H1 (cell line): ENCODE data around the gene LRRC27. TPM values are rescaled to one million over a fixed set of nuclear protein-coding genes. Genes with fewer than 3 reads are reported as not detected.

ENCODE experiments used
- CTCF ChIA-PET: fragments of 300-600 bp; sonication (Branson Sonifier 250); formaldehyde crosslinking; loops from one replicate; lab custom pipeline; 2021; ENCODE audit not compliant: partially characterized antibody; lab: Charles Lee
- POLR2A ChIA-PET: fragments of 300-600 bp; sonication (Branson Sonifier 250); formaldehyde crosslinking; loops from one replicate; lab custom pipeline; 2021; ENCODE audit warnings: inconsistent platforms; ENCODE audit not compliant: partially characterized antibody; lab: Charles Lee
- DNase-seq, 2 experiments: peaks; one replicate each; pipeline versions ENCODE4 v3.0.0 to v3.0.0-alpha.2; 2010 to 2022; ENCODE audit warnings: low spot score in 2 of 2, low read depth in 1 of 2, mixed read lengths in 1 of 2
- FAIRE-seq: peaks from 2 replicates; lab custom pipeline; 2011; peaks lifted over from hg19 to GRCh38; lab: Jason Lieb, UNC
- H2AFZ ChIP-seq: 2 replicates; pipeline ENCODE4 v1.8.1; 2012; ENCODE audit warnings: low read length, inconsistent platforms
- H2AK5ac ChIP-seq: 2 replicates; pipeline ENCODE4 v1.6.1; 2013; ENCODE audit warnings: low read depth, low read length
- H2BK120ac ChIP-seq: replicated peaks from 2 replicates; pipeline ENCODE3; 2013; ENCODE audit warnings: low read depth, low read length, inconsistent platforms
- H2BK12ac ChIP-seq: 2 replicates; pipeline ENCODE4 v1.6.1; 2013; ENCODE audit warnings: low read depth, low read length
- H2BK15ac ChIP-seq: 2 replicates; pipeline ENCODE4 v1.6.1; 2013; ENCODE audit warnings: low read length
- H2BK20ac ChIP-seq: 2 replicates; pipeline ENCODE4 v1.6.1; 2013; ENCODE audit warnings: low read length
- H2BK5ac ChIP-seq: 2 replicates; pipeline ENCODE4 v1.6.1; 2013; ENCODE audit warnings: low read depth, low read length
- H3K14ac ChIP-seq: 2 replicates; pipeline ENCODE4 v1.6.1; 2013; ENCODE audit warnings: inconsistent platforms; ENCODE audit not compliant: insufficient read length
- H3K18ac ChIP-seq: 2 replicates; pipeline ENCODE4 v1.6.1; 2013; ENCODE audit warnings: low read length; ENCODE audit errors: extremely low read depth
- H3K23ac ChIP-seq: 2 replicates; pipeline ENCODE4 v1.6.1; 2013; ENCODE audit warnings: inconsistent platforms; ENCODE audit not compliant: insufficient read length
- H3K23me2 ChIP-seq: 2 replicates; pipeline ENCODE4 v1.6.1; 2013; ENCODE audit warnings: low read depth, low read length
- H3K27ac ChIP-seq: 2 replicates; pipeline ENCODE4 v1.6.1; 2011; ENCODE audit warnings: low read depth, low read length, inconsistent platforms
- H3K27me3 ChIP-seq, 4 experiments: replicated peaks in 1 of 4; 1 replicate in 1 of 4; 2 replicates in 3 of 4; pipeline versions ENCODE4 v1.6.1 to v1.8.1; 2011 to 2013; ENCODE audit warnings: low read length in 3 of 4, mild to moderate bottlenecking in 3 of 4, inconsistent platforms in 2 of 4, mixed read lengths in 2 of 4, moderate library complexity in 1 of 4; ENCODE audit not compliant: control insufficient read depth in 3 of 4, insufficient read depth in 3 of 4; ENCODE audit errors: extremely low read depth in 1 of 4
- H3K36me3 ChIP-seq, 4 experiments: 2 replicates each; pipeline versions ENCODE4 v1.6.1 to v1.8.1; 2011 to 2013; ENCODE audit warnings: mild to moderate bottlenecking in 4 of 4, low read length in 3 of 4, moderate library complexity in 2 of 4, control low read depth in 1 of 4, inconsistent platforms in 1 of 4; ENCODE audit not compliant: insufficient read depth in 4 of 4, control insufficient read depth in 2 of 4
- H3K4ac ChIP-seq: replicated peaks from 2 replicates; pipeline ENCODE3; 2013; ENCODE audit warnings: low read length, low read depth, mixed read lengths, inconsistent platforms; ENCODE audit not compliant: insufficient read length
- H3K4me1 ChIP-seq, 4 experiments: replicated peaks in 1 of 4; 1 replicate in 1 of 4; 2 replicates in 3 of 4; pipeline versions ENCODE4 v1.6.1 to v1.8.1; 2011 to 2013; ENCODE audit warnings: low read length in 3 of 4, inconsistent platforms in 2 of 4, mixed read lengths in 1 of 4; ENCODE audit not compliant: insufficient read depth in 4 of 4, control insufficient read depth in 3 of 4
- H3K4me2 ChIP-seq, 2 experiments: 2 replicates each; pipeline versions ENCODE4 v1.6.1 to v1.8.1; 2011 to 2013; ENCODE audit warnings: low read depth in 2 of 2, low read length in 2 of 2, control low read depth in 1 of 2, inconsistent platforms in 1 of 2, mild to moderate bottlenecking in 1 of 2; ENCODE audit not compliant: insufficient read depth in 1 of 2
- H3K4me3 ChIP-seq, 4 experiments: fragments of 200-600, 300-600 bp in 1 of 4; sonication (generic), shearing (Covaris generic), sonication (Bioruptor Twin) in 1 of 4; 2 replicates each; pipeline versions ENCODE4 v1.5.1 to v1.8.1; 2011 to 2016; ENCODE audit warnings: low read length in 4 of 4, low read depth in 3 of 4, control low read depth in 2 of 4, inconsistent platforms in 2 of 4, mild to moderate bottlenecking in 2 of 4, mixed read lengths in 1 of 4, moderate library complexity in 1 of 4; ENCODE audit not compliant: insufficient read depth in 2 of 4; ENCODE audit errors: extremely low read depth in 1 of 4
- H3K56ac ChIP-seq: replicated peaks from 2 replicates; pipeline ENCODE3; 2013; ENCODE audit warnings: low read depth, mild to moderate bottlenecking, mixed read lengths, low read length, inconsistent platforms; ENCODE audit not compliant: insufficient read length
- H3K79me1 ChIP-seq: 2 replicates; pipeline ENCODE4 v1.6.1; 2013; ENCODE audit warnings: low read depth, low read length, control low read depth
- H3K79me2 ChIP-seq, 2 experiments: 2 replicates each; pipeline versions ENCODE4 v1.6.1 to v1.8.1; 2012 to 2013; ENCODE audit warnings: low read length in 2 of 2, mild to moderate bottlenecking in 2 of 2, inconsistent platforms in 1 of 2; ENCODE audit not compliant: insufficient read depth in 2 of 2, control insufficient read depth in 1 of 2
- H3K9ac ChIP-seq, 4 experiments: replicated peaks in 1 of 4; 1 replicate in 1 of 4; 2 replicates in 3 of 4; pipeline versions ENCODE4 v1.6.1 to v1.8.1; 2011 to 2013; ENCODE audit warnings: low read depth in 3 of 4, low read length in 3 of 4, control low read depth in 2 of 4, mild to moderate bottlenecking in 2 of 4, moderate library complexity in 2 of 4, inconsistent platforms in 1 of 4; ENCODE audit errors: extremely low read depth in 1 of 4
- H3K9me3 ChIP-seq, 2 experiments: 2 replicates each; pipeline versions ENCODE4 v1.6.1 to v1.8.1; 2012 to 2013; ENCODE audit warnings: mild to moderate bottlenecking in 2 of 2, moderate library complexity in 2 of 2, control low read depth in 1 of 2, inconsistent platforms in 1 of 2, low read depth in 1 of 2, low read length in 1 of 2, mixed read lengths in 1 of 2; ENCODE audit not compliant: insufficient read depth in 2 of 2
- H4K20me1 ChIP-seq, 2 experiments: replicated peaks in 1 of 2; 2 replicates each; pipeline versions ENCODE3 to v1.8.1; 2011 to 2013; ENCODE audit warnings: inconsistent platforms in 2 of 2, low read length in 2 of 2, mild to moderate bottlenecking in 1 of 2; ENCODE audit not compliant: insufficient read depth in 2 of 2, control insufficient read depth in 1 of 2
- H4K5ac ChIP-seq: 2 replicates; pipeline ENCODE4 v1.6.1; 2013; ENCODE audit warnings: low read length, low read depth, mixed read lengths, inconsistent platforms; ENCODE audit not compliant: insufficient read length
- H4K8ac ChIP-seq: 2 replicates; pipeline ENCODE4 v1.8.0; 2013; ENCODE audit warnings: mild to moderate bottlenecking, moderate library complexity, low read length, inconsistent platforms; ENCODE audit not compliant: insufficient read depth; ENCODE audit errors: extremely low read depth
- H4K91ac ChIP-seq: replicated peaks from 2 replicates; pipeline ENCODE3; 2013; ENCODE audit warnings: low read length, mixed read lengths, inconsistent platforms; ENCODE audit not compliant: insufficient read length
- BACH1 ChIP-seq: IDR thresholded peaks from 2 replicates; pipeline ENCODE4 v1.6.1; 2012; ENCODE audit warnings: low read length, improper control_type of control experiment
- CBX8 ChIP-seq: fragments of 300-800, 300-1000 bp; sonication (generic); IDR thresholded peaks from 2 replicates; pipeline ENCODE4 v1.7.1; 2016; ENCODE audit warnings: low read depth, low read length, borderline replicate concordance
- CEBPB ChIP-seq: IDR thresholded peaks from 2 replicates; pipeline ENCODE4 v1.6.1; 2012; ENCODE audit warnings: low read depth, low read length
- CREB1 ChIP-seq: IDR thresholded peaks from 2 replicates; pipeline ENCODE4 v1.6.1; 2012; ENCODE audit warnings: inconsistent platforms
- NRF1 ChIP-seq: IDR thresholded peaks from 2 replicates; pipeline ENCODE4 v1.6.1; 2011; ENCODE audit warnings: mild to moderate bottlenecking, low read depth, low read length, improper control_type of control experiment
- RXRA ChIP-seq: IDR thresholded peaks from 2 replicates; pipeline ENCODE4 v1.6.1; 2011; ENCODE audit warnings: low read depth, mild to moderate bottlenecking, low read length, moderate library complexity; ENCODE audit not compliant: insufficient read depth
- SP2 ChIP-seq: IDR thresholded peaks from 2 replicates; pipeline ENCODE4 v1.6.1; 2012; ENCODE audit warnings: mild to moderate bottlenecking, low read length, inconsistent platforms
- ZNF274 ChIP-seq: IDR thresholded peaks from 2 replicates; pipeline ENCODE4 v1.7.0; 2012; ENCODE audit warnings: low read length, borderline replicate concordance; ENCODE audit errors: extremely low read depth
- WGBS, 2 experiments: shearing (Covaris generic) in 1 of 2; methylation state at CpG; one replicate each; pipeline versions ENCODE4 v1.1.6 to v1.1.7; 2013 to 2015; ENCODE audit warnings: low lambda C conversion rate in 2 of 2, mixed read lengths in 2 of 2, inconsistent platforms in 1 of 2, low coverage in 1 of 2, missing lambda C conversion rate in 1 of 2; ENCODE audit not compliant: insufficient replicate concordance in 2 of 2, insufficient coverage in 1 of 2, insufficient read length in 1 of 2; ENCODE audit errors: extremely low coverage in 1 of 2, missing lambda C conversion rate in 1 of 2; 5-methylcytosine and 5-hydroxymethylcytosine counted together
- polyA plus RNA-seq, 7 experiments: library from polyadenylated mRNA; depleted of rRNA in 3 of 7; stranded (reverse) in 5 of 7; unstranded in 2 of 7; fragments of >200 nt in 5 of 7; fragments of 200-250 nt in 2 of 7; gene quantifications; 1 replicate in 5 of 7; 2 replicates in 1 of 7; 4 replicates in 1 of 7; pipeline versions ENCODE4 v1.2.1 to v1.2.3, GENCODE V29; 2011 to 2013; ENCODE audit warnings: missing spikeins in 2 of 7, mixed read lengths in 2 of 7
- total RNA-seq: library from RNA; stranded (reverse); fragmentation: NEBNext Ultra II Directional; extraction: Animal tissue kit (Norgen Biotek cat#: 25700); gene quantifications from 2 replicates; pipeline ENCODE4 v1.2.1, GENCODE V29; 2021
- TF ChIP-seq, protein P1 (sequence below): IDR thresholded peaks from 2 replicates; pipeline ENCODE4 v1.6.1; 2012; ENCODE audit warnings: inconsistent platforms
- TF ChIP-seq, protein P2 (sequence below), 3 experiments: IDR thresholded peaks; 1 replicate in 2 of 3; 2 replicates in 1 of 3; pipeline versions ENCODE4 v1.5.1 to v1.6.1; 2011; ENCODE audit warnings: low read length in 3 of 3, mild to moderate bottlenecking in 3 of 3, inconsistent platforms in 2 of 3, low read depth in 1 of 3, moderate library complexity in 1 of 3; ENCODE audit not compliant: insufficient read depth in 1 of 3; ENCODE audit errors: control extremely low read depth in 1 of 3

Gene LRRC27
- total and polyA plus RNA-seq, 2 of the 8 experiments (the other 6 are each of a cell fraction or from before 2014, with no cell fraction given) = 1.2 to 3.8 TPM

DNA sequence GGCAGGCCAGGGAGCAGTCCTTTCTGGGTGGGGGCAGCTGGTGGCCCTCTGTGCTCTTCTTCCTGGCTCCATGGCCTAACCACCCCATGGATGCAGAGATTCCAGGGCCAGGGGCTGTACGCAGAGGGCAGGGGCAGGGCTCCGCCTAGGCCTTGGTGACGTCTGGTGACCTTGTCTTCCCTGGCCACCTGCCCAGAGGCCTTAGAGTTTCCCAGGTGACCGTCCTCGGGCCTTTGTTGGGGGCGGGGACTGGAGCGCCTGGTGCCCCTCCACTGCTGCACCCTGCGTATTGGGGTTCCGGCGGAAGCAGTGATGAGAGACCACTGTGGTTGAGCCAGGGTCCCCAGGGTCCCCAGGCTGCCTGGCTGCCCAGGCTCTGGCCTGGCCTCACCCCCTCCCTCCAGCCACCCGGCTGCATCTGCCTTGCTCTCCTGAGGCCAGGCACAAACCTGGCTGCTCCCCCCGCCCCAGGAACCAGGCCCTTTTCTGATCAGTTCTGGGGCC lies 75.3 kb downstream of the LRRC27 start:
- H3K79me1 ChIP-seq = peaks cover 2% of the 10 kb centered on the region; the same call in 1 of the 2 replicates
- FAIRE-seq (no peak), DNase-seq (no peak)
- ChIA-PET POLR2A (interaction anchor here (1.3 to 5.6 kb wide), 4 partner anchors 10 to 38 kb away, joined by 3 to 71 read pairs (median 14); partner anchors contain the start of gene PWWP2B), CTCF (interaction anchor here (1.4 to 3.1 kb wide), 4 partner anchors 14 to 30 kb away, joined by 3 to 19 read pairs (median 4); no protein-coding TSS in a partner anchor)
- no peaks in the 10 kb centered on the region for H3K9me3 ChIP-seq
- H2BK12ac ChIP-seq = peak overlapping the region; percentile 98; the same call in 1 of the 2 replicates
- H2AFZ ChIP-seq = no peak overlapping the region
- peak overlapping the region in 1 of 4 experiments; percentile 45; a peak in 1 of 8 replicates for H3K4me3 ChIP-seq
- H2BK5ac ChIP-seq = peak overlapping the region; percentile 97
- H3K36me3 ChIP-seq = peaks cover 0 to 8% (median 2%) of the 10 kb centered on the region in 4 experiments; a peak in 3 of 8 replicates
- no peaks in the 10 kb centered on the region for H3K27me3 ChIP-seq
- H2BK15ac ChIP-seq = peak overlapping the region; percentile 61; the same call in 1 of the 2 replicates
- H3K4me1 ChIP-seq = peaks cover 3 to 47% (median 37%) of the 10 kb centered on the region in 4 experiments
- H3K9ac ChIP-seq = no peak overlapping the region; a peak in 1 of 7 replicates
- peak overlapping the region; percentile 82 for H3K27ac ChIP-seq
- 88% methylated on average over 9 of the region's 12 CpGs; no CpG with 5 or more reads in 1 of the 2 experiments for WGBS, 2 experiments
- H3K23ac ChIP-seq = no peak overlapping the region
- peaks cover 0 to 3% of the 10 kb centered on the region in 2 experiments for H4K20me1 ChIP-seq
- peak overlapping the region; percentile 27 for H3K56ac ChIP-seq
- peak overlapping the region; percentile 97; the same call in 1 of the 2 replicates for H2BK20ac ChIP-seq
- peak overlapping the region; percentile 63 for H4K5ac ChIP-seq
- peak overlapping the region; percentile 50 for H2BK120ac ChIP-seq
- H3K23me2 ChIP-seq = no peaks in the 10 kb centered on the region
- peak overlapping the region; percentile 97 for H3K18ac ChIP-seq
- peak overlapping the region; percentile 88 for H3K4ac ChIP-seq
- H4K8ac ChIP-seq = peak overlapping the region; percentile 66; the same call in 1 of the 2 replicates
- no peak overlapping the region for H3K14ac ChIP-seq
- peak overlapping the region; percentile 100; the same call in 1 of the 2 replicates for H2AK5ac ChIP-seq
- no peaks in the 10 kb centered on the region for H3K79me2 ChIP-seq
- peak overlapping the region; percentile 60 to 61; a peak in 3 of 4 replicates for H3K4me2 ChIP-seq
- H4K91ac ChIP-seq = peak overlapping the region; percentile 80
- TF ChIP-seq CBX8 = no peak
- TF ChIP-seq ZNF274 = no peak
- TF ChIP-seq BACH1 = no peak
- no peak for TF ChIP-seq SP2
- no peak for TF ChIP-seq RXRA
- no peak for TF ChIP-seq CREB1
- no peak for TF ChIP-seq CEBPB
- no peak for TF ChIP-seq NRF1
- TF ChIP-seq, protein P1, sequence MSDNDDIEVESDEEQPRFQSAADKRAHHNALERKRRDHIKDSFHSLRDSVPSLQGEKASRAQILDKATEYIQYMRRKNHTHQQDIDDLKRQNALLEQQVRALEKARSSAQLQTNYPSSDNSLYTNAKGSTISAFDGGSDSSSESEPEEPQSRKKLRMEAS = no peak
- TF ChIP-seq, protein P2, sequence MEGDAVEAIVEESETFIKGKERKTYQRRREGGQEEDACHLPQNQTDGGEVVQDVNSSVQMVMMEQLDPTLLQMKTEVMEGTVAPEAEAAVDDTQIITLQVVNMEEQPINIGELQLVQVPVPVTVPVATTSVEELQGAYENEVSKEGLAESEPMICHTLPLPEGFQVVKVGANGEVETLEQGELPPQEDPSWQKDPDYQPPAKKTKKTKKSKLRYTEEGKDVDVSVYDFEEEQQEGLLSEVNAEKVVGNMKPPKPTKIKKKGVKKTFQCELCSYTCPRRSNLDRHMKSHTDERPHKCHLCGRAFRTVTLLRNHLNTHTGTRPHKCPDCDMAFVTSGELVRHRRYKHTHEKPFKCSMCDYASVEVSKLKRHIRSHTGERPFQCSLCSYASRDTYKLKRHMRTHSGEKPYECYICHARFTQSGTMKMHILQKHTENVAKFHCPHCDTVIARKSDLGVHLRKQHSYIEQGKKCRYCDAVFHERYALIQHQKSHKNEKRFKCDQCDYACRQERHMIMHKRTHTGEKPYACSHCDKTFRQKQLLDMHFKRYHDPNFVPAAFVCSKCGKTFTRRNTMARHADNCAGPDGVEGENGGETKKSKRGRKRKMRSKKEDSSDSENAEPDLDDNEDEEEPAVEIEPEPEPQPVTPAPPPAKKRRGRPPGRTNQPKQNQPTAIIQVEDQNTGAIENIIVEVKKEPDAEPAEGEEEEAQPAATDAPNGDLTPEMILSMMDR (IDR thresholded peaks at IDR 0.05; ENCODE audit: control extremely low read depth in 1 of 3, insufficient read depth in 1 of 3, low read depth in 1 of 3, low read length in 3 of 3) = no peak
